ENCODE results near the gene PHTF2. TPM values are rescaled to one million over a fixed set of nuclear protein-coding genes. Genes with fewer than 3 reads are reported as not detected.
"Not testable (repeated sequence)": the region's sequence is repeated elsewhere in the genome, so short reads cannot be mapped to it uniquely, and the experiment has no call there.

The PHTF2 gene
- total RNA-seq, 1 donor from 2014 or later, result 27.0 TPM

DNA sequence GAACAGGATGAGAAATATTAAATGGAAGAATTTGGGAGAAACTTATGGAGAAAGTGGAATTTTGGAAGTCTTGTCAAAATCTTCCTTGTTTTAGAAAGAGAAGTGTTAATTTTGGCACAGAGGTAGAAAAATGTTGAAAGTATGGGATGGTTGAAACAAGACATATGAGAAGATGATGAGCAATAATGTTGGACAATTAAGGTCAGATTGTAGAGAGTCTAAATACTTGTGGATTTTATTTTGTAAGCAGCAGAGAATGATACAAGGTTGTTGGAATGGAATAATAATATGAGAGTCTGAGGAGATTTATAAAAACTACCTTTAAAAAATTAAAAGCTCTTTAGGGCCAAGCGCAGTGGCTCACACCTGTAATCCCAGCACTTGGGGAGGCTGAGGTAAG is 34.6 kb downstream of the PHTF2 start:
- Histone ChIP-seq H3K9me3 (ENCODE audit: insufficient read depth, low read depth, low read length) (no peaks in the 10 kb centered on the region), H3K27ac (ENCODE audit: low read depth, low read length) (no peak overlapping the region), H3K9ac (ENCODE audit: low read length) (no peak overlapping the region), H2AFZ (ENCODE audit: low read depth, low read length) (no peak overlapping the region), H3K27me3 (ENCODE audit: insufficient read depth, low read length) (no peaks in the 10 kb centered on the region), H4K20me1 (ENCODE audit: insufficient read depth, low read length) (peaks cover 12% of the 10 kb centered on the region), H3K79me2 (ENCODE audit: insufficient read depth, low read length) (peaks cover 31% of the 10 kb centered on the region), H3K4me3 (ENCODE audit: insufficient read depth, low read depth, low read length) (no peak overlapping the region), H3K4me2 (ENCODE audit: low read length) (no peak overlapping the region), H3K4me1 (ENCODE audit: insufficient read depth, low read length) (peaks cover 6% of the 10 kb centered on the region), H3K36me3 (ENCODE audit: insufficient read depth, low read length) (no peaks in the 10 kb centered on the region)
- peaks cover 8% of the 10 kb centered on the region for H3K4me1 Mint-ChIP-seq (ENCODE audit: low read depth, unreplicated experiment)
- FAIRE-seq (peak; percentile 32), DNase-seq (ENCODE audit: low read depth) (no peak)
- TF ChIP-seq, protein P1, sequence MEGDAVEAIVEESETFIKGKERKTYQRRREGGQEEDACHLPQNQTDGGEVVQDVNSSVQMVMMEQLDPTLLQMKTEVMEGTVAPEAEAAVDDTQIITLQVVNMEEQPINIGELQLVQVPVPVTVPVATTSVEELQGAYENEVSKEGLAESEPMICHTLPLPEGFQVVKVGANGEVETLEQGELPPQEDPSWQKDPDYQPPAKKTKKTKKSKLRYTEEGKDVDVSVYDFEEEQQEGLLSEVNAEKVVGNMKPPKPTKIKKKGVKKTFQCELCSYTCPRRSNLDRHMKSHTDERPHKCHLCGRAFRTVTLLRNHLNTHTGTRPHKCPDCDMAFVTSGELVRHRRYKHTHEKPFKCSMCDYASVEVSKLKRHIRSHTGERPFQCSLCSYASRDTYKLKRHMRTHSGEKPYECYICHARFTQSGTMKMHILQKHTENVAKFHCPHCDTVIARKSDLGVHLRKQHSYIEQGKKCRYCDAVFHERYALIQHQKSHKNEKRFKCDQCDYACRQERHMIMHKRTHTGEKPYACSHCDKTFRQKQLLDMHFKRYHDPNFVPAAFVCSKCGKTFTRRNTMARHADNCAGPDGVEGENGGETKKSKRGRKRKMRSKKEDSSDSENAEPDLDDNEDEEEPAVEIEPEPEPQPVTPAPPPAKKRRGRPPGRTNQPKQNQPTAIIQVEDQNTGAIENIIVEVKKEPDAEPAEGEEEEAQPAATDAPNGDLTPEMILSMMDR (IDR thresholded peaks at IDR 0.05; ENCODE audit: insufficient read depth, low read depth, low read length), result no peak
- no peak for TF ChIP-seq EZH2 (IDR thresholded peaks at IDR 0.05; ENCODE audit: insufficient read depth, low read length)
- H3K27me3 Mint-ChIP-seq (ENCODE audit: low read depth, unreplicated experiment), result no peaks in the 10 kb centered on the region
- H3K27ac Mint-ChIP-seq (ENCODE audit: unreplicated experiment), result no peak overlapping the region
- H3K9me3 Mint-ChIP-seq (ENCODE audit: unreplicated experiment), result no peaks in the 10 kb centered on the region
- no peaks in the 10 kb centered on the region for H3K36me3 Mint-ChIP-seq (ENCODE audit: low read depth, unreplicated experiment)
- H3K4me3 Mint-ChIP-seq (ENCODE audit: unreplicated experiment), result no peak overlapping the region

DNA sequence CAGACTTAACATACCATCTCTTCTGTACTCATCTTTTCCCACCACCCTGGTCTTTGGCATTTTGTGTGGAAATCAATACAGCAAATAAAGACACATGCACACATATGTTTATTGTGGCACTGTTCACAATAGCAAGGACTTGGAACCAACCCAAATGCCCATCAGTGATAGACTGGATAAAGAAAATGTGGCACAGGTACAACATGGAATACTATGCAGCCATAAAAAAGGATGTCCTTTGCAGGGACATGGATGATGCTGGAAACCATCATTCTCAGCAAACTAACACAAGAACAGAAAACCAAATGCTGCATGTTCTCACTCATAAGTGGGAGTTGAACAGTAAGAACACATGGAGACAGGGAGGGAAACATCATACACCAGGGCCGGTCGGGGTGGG is 37.9 kb downstream of the PHTF2 start:
- not testable (repeated sequence) for H3K27me3 ChIP-seq (ENCODE audit: insufficient read depth, low read length); H3K4me1 ChIP-seq (ENCODE audit: insufficient read depth, low read length); DNase-seq (ENCODE audit: low read depth); H3K27ac ChIP-seq (ENCODE audit: low read depth, low read length); H2AFZ ChIP-seq (ENCODE audit: low read depth, low read length); FAIRE-seq; H3K4me1 Mint-ChIP-seq (ENCODE audit: low read depth, unreplicated experiment); H3K9me3 Mint-ChIP-seq (ENCODE audit: unreplicated experiment); H3K27ac Mint-ChIP-seq (ENCODE audit: unreplicated experiment); H3K4me2 ChIP-seq (ENCODE audit: low read length); H3K4me3 ChIP-seq (ENCODE audit: insufficient read depth, low read depth, low read length); H4K20me1 ChIP-seq (ENCODE audit: insufficient read depth, low read length); H3K36me3 Mint-ChIP-seq (ENCODE audit: low read depth, unreplicated experiment); H3K9ac ChIP-seq (ENCODE audit: low read length); H3K9me3 ChIP-seq (ENCODE audit: insufficient read depth, low read depth, low read length); H3K4me3 Mint-ChIP-seq (ENCODE audit: unreplicated experiment); H3K36me3 ChIP-seq (ENCODE audit: insufficient read depth, low read length); H3K27me3 Mint-ChIP-seq (ENCODE audit: low read depth, unreplicated experiment)
- H3K79me2 ChIP-seq (ENCODE audit: insufficient read depth, low read length), result peaks cover 11% of the 10 kb centered on the region

DNA sequence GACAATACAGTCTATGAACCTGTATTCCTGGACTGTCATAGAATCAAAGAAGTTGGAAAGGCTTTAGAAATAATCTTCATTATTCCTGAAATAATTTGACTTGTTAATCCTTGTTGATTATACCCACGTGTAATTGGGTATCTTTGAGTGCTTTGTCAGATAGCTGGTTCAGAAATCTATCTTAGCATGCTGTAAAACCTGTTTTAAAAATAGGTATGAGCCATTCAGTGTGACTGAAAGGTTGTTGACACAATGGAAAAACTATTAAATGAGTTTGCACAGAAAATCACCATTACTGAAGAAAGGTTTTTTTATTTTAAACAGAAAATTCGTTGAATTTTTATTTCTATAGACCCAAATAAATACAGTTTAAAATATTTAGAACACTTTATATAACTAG is 38.7 kb downstream of the PHTF2 start:
- Histone ChIP-seq H3K4me1 (ENCODE audit: insufficient read depth, low read length) (peaks cover 6% of the 10 kb centered on the region), H3K36me3 (ENCODE audit: insufficient read depth, low read length) (no peaks in the 10 kb centered on the region), H3K4me3 (ENCODE audit: insufficient read depth, low read depth, low read length) (no peak overlapping the region), H4K20me1 (ENCODE audit: insufficient read depth, low read length) (peaks cover 1% of the 10 kb centered on the region), H3K27me3 (ENCODE audit: insufficient read depth, low read length) (no peaks in the 10 kb centered on the region), H3K27ac (ENCODE audit: low read depth, low read length) (no peak overlapping the region), H3K9ac (ENCODE audit: low read length) (no peak overlapping the region), H2AFZ (ENCODE audit: low read depth, low read length) (no peak overlapping the region), H3K4me2 (ENCODE audit: low read length) (no peak overlapping the region), H3K9me3 (ENCODE audit: insufficient read depth, low read depth, low read length) (no peaks in the 10 kb centered on the region), H3K79me2 (ENCODE audit: insufficient read depth, low read length) (peaks cover 10% of the 10 kb centered on the region)
- Mint-ChIP-seq H3K27ac (ENCODE audit: unreplicated experiment) (no peak overlapping the region), H3K27me3 (ENCODE audit: low read depth, unreplicated experiment) (no peaks in the 10 kb centered on the region), H3K4me1 (ENCODE audit: low read depth, unreplicated experiment) (peaks cover 8% of the 10 kb centered on the region), H3K4me3 (ENCODE audit: unreplicated experiment) (no peak overlapping the region), H3K36me3 (ENCODE audit: low read depth, unreplicated experiment) (no peaks in the 10 kb centered on the region), H3K9me3 (ENCODE audit: unreplicated experiment) (no peaks in the 10 kb centered on the region)
- DNase-seq (ENCODE audit: low read depth), result no peak
- TF ChIP-seq, protein P1 (IDR thresholded peaks at IDR 0.05; ENCODE audit: insufficient read depth, low read depth, low read length), result no peak
- no peak for TF ChIP-seq EZH2 (IDR thresholded peaks at IDR 0.05; ENCODE audit: insufficient read depth, low read length)
- FAIRE-seq, result no peak

Measured in astrocyte (in vitro differentiated cells and primary cell).